OCI-M1 (cell line): ENCODE data around the gene ADAMTS6.
"Not testable (repeated sequence)": the region's sequence is repeated elsewhere in the genome, so short reads cannot be mapped to it uniquely, and the experiment has no call there.

Experiments used
- DNase-seq: peaks from one replicate; lab custom pipeline; 2025; lab: John Stamatoyannopoulos, UW

The ADAMTS6 gene

DNA sequence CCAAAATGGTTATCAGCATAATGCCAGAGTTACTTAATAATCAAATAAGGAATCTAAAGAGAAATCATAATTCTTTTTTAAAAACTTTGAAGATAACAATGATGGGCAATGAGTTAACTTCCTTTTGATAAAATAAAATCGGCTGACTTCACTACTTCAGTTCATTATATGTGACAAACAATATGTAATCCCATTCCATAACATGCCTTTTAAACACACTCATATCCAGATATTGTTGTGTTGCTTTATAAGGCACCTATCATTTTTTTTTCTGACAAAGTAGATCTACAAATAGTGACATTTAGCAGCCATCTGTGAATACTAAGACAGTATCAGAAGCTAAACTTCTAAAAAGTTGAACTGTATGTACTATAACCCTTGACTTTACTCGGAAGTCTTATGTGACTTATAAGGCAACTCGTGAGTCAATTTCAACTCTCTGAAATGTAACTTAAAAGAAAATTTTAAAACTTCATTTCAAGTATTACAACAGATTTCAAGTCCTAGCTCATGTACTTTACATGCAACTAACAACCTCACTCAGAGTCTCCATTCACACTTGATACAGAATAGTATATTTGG, 7.5 kb downstream of the ADAMTS6 start:
- DNase-seq, result no peak

DNA sequence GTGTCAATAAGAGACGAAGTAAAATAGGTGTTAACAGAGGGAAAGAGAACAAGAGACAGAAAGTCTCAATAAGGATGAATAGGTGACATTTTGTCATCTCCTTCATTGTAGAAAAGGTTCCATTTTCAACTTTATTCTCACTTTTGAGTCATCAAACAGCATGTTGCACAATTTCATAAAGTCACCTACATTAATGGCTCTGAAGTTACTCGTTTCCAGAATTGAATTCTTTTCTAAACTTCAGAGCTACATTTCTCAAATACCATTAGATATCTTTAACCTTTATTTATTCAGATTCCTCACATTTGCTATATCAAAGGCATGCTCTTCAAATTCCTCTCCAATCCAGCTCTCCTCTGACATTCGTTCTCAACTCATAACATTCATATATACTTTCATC, 13.1 kb downstream of the ADAMTS6 start:
- no peak for DNase-seq

DNA sequence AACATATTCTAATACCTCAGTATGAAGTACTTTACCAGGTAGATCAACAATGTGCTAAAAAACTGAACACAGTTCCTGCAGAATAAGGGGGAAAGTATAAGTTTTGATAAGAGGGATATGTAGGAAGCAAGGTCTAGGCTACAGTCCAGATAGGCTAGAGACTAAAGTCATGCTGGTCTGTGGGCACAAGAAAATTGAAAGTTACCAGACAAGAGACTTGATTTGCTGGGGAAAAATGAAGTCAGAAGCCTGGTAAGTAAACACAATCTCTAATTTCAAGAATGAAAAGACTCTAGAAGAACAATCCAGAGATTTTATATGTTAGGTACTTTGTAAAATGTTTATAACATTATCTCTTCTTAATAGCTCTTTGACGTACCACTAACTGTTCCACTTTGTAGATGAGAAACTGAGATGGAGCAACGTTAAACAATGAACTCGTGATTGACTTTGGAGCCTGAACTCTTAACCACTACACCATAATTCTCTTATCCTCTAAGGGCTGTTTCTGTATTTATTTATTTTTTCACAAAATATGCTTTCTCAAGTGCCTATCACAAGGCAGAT, 19.5 kb downstream of the ADAMTS6 start:
- no peak for DNase-seq

DNA sequence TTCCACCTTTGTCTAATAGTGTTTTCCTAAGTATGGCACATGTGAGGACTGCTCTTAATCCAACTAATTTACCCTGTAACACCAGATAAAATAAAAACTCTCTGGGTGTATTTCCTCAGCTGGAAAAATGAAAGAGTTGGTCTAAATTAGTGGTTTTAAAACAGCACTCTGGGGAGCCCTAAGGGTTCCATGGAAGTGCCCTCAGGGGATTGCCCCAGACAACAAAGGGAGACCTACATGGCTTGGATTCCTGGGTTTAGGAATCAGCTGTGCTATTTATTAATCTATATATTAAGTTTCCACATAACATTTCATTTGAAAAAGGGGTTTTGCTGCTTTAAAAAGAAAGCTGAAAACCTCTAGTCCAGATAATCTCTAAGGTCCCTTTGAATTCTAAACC, 20.2 kb downstream of the ADAMTS6 start:
- DNase-seq, result no peak

DNA sequence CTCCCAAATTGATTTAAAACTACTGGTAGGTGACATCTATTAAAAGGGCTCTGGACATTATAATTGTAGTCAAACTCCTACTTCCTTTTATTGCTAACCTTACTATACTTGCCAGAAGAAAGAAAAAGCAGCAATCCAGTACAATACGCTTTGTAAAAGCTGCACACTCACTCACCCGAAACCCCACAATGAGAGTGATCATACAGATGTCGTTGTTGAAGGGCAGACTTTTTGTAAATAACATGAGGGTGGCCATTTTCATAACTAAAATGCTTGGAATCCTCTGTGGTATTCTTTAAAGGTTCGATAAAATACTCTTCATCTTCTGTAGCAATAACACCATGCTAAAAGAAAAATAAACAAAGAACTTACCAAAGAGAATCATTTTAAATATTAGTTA, 21.7 kb downstream of the ADAMTS6 start:
- no peak for DNase-seq

DNA sequence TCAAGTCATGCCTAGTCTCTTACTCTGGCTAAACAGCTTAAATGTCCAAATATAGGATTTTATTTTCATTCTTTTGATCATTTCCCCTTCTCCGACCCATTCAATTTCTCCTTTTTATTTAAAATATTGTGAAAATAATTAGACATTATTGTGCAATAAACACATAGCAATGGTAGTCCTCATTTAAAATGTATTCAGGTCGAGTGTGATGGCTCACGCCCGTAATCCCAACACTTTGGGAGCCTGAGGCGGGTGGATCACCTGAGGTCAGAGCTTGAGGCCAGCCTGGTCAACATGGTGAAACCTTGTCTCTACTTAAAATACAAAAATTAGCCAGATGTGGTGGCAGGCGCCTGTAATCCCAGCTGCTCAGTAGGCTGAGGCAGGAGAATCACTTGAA, 26.7 kb downstream of the ADAMTS6 start:
- DNase-seq, result no peak

DNA sequence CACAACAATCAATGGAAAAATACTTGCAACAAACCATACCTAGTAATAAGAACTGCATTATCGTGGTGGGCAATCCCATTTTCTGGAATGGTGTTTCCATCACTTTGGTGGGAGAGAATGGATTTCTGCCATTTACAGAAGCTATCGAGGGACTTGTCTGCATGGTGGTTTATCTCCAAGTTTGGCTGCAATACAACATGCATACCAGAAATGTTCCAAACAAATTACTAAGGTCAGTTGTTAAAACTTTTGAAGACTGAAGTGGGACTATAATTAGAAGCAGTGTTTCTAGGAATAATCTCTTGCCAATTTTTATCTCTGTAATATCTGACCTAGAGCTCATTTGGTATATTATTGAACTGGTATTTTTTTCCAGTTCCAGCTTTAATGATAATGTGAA, 30.3 kb downstream of the ADAMTS6 start:
- DNase-seq, result no peak

DNA sequence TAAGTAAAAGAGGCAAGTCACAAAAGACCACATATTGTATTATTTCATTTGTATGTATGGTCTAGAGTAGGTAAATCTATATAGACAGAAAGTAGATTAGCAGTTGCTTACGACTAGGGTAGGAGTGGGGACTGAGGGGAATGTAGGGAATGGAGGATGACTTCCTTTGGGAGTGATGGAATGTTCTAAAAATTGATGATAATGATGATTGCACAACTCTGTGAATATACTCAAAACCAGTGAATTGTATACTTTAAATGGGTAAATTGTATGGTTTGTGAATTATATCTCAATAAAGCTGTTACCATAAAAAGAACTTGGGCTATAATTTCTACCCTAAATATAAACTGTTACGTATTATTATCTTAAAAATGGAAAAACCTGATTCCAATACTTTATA, 35.0 kb downstream of the ADAMTS6 start:
- DNase-seq, result no peak

DNA sequence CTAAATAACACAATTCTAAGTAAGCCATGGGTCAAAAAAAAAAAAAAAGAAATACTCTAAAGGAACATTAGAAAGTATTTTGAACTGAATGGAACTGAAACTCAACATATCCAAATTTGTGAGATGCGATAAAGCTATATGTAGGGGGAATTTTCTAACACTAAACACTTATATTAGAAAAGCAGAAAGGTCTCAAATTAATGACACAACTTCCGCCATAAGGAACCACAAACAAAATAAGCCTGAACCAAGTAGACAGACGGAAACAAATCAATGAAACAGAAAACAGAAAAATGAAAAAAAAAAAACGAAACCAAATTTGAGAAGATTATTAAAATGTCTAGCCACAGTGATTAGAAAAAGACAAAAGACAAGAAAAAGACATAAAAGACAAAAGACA, 39.9 kb downstream of the ADAMTS6 start:
- no peak for DNase-seq

DNA sequence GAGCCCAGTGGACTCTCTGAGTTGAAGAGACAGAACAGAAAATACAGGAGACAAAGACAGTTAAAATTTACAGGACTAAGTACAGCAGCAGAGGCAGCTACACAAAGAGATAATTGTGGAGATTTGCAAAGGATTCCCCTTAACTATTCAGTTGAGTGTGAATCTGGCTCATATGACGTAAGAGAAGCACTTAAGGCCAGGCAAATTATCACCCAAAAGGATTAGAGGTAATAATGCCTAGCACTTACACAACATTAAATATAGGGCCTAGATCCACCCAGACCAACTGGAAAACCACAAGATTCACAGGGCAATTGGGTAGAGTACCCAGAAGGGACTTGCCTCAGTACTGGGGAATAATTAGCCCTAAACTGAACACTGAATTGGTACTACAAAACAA, 41.3 kb downstream of the ADAMTS6 start:
- DNase-seq, result no peak

DNA sequence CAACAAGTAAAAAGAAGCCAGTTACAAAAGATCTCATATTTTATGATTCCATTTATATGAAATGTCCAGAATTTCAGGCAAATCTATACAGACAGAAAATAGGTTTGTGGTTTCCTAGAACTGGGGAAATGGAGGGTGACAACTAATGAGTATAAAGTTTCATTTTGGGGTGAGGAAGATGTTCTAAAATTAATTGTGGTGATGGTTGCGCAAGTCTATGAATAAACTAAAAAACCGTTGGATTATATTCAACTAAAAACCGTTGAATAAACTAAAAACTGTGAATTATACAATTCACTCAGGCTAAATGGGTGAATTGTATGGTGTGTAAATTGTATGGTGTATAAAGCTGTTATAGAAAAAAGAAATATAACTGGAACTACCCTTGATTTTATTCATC, 47.6 kb downstream of the ADAMTS6 start:
- no peak for DNase-seq

DNA sequence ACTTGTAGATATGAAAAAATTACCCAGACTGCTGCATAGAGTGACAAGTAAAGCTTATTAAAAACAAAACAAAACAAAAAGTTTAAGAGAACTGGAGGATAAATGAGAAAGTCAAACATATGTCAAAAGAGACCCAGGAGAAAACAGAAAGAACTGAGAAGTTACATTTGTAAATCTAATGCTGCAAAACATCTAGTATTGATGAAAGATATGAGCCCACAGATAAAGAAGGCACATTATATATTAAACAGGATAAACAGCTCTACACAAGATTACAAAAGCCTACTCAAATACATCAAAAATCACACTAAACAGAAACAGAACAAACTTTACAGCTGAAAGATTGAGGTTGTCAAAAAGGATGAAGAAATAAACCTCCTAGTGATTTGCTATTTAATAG, 55.1 kb downstream of the ADAMTS6 start:
- DNase-seq, result no peak

DNA sequence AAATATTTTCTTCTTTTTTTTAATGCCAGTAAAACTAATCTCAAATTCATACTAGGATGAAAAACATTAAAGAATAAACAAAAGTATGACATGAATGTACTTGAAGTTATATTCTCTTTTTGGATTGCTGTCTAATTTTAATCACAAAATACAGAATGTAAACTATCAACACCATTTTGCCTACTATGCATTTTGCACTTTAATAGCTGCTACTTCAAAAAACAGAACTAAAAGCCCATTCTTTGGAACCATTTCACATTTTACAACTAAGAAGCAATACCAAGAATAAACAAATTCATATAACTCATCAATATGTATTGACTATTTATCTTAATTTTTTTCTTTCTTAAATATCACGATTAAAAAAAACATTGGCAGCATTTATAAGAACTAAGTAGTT, 58.1 kb downstream of the ADAMTS6 start:
- DNase-seq, result no peak

DNA sequence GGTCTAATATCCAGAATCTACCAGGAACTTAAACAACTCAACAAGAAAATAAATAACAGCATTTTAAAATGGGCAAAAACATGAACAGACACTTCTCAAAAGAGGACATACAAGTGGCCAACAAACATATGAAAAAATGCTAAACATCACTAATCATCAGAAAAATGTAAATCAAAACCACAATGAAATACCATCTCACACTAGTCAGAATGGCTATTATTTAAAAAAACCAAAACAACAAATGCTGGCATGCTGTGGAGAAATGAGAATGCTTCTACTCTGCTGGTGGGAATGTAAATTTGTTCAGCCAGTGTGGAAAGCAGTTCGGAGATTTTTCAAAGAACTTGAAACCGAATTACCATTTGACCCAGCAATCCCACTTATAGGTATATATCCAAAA, 63.1 kb downstream of the ADAMTS6 start:
- no peak for DNase-seq

DNA sequence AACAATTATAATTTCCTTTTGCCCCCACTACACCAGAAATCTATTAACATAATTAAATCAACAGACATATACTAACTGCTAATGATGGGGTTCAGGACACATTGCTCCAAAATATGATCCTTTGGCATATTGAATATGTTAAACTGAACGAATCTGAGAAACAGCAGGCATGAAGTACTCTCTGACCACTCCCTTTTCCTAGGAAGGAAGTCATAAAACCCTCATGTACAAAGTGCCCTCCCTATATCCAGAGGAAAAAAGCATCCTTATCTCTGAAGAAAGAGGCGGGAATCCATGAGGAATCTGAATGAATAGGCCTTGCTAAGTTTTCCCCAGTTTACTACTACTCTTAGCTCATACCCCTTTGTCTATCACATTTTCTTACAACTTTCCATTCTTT, 67.9 kb downstream of the ADAMTS6 start:
- DNase-seq, result no peak

DNA sequence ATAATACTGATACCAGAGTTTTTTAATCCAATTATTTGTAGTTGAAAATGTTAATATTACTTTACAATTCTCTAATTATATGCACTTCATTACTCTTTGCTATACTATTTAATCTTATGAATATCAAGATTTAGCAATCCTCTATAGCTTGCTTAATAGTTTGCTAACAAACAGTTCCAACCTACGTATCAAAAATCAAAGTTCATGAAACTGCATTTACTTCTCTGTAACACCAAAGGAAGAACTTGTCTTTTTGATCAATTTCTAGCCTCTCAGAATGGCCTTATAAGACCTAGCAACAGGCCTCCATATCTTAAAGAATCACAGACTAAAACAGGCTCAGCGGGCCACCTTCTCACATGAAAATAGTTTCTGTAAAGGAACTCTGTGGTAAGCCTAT, 68.9 kb downstream of the ADAMTS6 start:
- DNase-seq, result no peak

DNA sequence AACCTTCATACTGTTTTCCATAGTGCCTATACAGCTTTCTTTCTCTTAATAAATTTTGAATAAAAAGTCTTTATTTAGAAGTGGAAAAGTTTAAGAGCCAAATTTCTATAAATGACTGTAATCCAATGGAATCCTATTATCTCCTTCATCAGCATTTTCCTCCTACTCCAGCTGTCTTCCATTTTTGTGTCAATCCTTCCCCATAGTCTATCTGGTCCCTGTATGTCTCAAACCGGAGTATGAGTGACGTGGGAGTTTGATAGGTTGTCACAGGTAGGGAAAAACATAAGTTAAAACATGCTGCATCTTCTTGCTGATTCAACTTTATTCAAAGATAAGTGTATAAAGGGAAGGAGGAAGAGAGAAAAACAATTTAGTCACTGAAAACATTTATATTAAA, 70.4 kb downstream of the ADAMTS6 start:
- no peak for DNase-seq

DNA sequence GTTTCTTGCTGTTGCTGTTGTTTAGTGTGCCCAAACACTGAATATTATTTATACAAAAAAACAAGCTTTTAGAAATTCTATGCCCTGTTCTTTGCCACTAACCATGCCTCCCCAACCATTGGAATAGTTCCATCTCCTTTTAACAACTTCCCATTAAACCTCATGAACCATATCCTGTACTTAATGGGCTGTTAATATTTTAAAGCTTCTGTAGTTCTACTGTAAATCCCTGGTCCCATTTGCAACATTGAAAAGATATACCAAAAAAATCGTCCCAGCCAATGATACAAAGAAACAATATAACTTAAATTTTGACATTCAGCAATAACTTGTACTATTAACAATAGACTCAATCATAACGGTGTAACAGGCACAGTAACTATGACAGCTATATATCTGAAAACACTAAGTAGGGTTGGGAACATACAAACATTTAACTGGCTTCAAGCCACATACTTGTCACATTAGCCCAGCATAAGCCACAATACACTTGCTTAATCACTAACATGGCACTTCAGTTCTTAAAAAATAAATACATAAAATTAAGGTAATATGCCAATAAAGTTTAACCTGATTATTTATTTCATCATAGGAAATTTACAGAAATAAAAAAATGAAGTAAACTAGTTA, 86.1 kb downstream of the ADAMTS6 start:
- DNase-seq, result no peak

DNA sequence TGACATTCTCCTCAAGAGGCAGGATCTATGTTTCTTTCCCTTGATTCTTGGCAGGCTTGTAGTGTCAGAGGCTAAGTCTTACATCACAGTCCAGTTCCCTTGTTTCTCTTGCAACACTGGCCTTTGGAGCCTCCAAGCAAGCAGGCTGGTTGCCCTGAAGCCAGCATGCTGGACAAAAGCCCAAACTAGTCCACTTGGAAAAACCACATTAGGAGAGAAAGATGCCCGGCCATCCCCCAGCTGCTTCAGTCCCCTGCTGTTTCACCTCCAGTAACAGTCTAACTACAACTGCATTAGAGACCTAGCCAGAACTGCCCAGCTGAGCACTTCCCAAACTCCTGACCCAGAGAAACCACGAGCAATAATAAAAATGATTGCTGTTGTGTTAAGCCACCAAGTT, 87.6 kb downstream of the ADAMTS6 start:
- DNase-seq, result peak; percentile 5

DNA sequence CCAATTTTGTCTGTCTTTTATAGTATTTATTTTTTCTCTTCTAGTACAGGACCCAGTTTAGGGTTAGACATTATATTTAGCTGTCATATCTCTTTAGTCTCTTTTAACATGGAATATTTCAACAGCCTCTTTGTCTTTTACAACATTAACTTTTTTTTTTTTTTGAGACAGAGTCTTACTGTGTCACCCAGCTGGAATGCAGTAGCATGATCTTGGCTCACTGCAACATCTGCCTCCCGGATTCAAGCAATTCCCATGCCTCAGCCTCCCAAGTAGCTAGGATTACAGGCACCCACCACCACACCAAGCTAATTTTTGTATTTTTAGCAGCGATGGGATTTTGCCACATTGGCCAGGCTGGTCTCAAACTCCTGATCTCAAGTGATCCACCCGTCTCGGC, 90.1 kb downstream of the ADAMTS6 start:
- no peak for DNase-seq

DNA sequence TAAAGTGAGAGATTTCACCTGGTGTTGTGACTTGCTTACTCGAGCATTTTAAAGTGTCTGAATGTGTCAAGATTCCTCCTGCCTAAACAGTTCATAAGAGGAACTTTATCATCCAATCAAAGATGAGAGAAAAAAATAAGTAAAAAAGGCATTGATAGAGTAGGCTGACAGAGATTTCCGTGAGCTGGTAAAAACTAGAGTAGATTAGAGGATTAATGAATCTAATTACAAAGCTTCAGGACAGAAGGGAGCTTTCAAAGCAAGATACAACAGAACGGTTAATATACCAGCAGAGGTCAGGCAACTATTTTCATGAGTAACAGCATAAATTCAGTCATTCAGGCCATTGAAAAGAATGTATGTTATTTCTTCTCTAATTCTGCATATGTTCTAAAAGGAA, 91.5 kb downstream of the ADAMTS6 start:
- DNase-seq, result no peak

DNA sequence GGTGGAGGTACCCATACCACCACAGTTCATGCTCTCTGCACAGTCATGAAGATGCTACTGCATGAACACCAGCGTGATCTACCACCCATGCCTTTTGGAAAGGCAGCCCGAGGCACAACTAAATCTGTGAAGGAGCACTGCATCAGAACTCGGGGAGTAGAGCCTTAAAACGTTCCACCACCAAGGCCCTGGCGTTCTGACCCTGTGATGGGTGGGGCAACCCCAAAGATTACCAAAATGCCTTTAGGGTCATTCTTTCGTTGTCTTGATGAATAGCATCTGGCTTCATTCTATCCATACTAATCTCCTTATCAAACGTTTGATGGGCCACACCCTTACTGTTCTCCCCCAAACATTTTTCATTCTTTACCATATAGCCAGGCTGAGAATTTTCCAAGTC, 97.9 kb downstream of the ADAMTS6 start:
- no peak for DNase-seq

DNA sequence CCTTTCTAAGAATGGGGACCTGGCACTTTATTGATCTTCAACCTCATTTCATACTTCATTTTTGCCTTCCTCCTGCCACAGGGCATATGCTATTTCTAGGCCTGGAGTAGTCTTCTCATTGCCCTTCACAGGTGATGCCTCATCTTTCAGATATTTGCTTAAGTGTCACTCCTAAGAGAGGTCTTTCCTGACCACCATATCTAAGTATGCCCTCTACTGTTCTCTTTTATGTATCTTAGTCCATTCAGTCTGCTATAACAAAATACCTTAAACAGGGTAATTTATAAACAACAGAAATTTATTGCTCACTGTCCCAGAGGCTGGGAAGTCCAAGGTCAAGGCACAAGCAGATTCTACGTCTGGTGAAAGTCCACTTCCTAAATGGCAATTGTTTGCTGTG, 99.1 kb downstream of the ADAMTS6 start:
- no peak for DNase-seq

DNA sequence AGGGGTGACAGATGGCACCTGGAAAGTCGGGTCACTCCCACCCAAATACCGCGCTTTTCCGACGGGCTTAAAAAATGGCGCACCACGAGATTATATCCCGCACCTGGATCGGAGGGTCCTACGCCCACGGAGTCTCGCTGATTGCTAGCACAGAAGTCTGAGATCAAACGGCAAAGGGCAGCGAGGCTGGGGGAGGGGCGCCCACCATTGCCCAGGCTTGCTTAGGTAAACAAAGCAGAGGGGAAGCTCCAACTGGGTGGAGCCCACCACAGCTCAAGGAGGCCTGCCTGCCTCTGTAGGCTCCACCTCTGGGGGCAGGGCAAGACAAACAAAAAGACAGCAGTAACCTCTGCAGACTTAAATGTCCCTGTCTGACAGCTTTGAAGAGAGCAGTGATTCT, 111.2 kb downstream of the ADAMTS6 start:
- not testable (repeated sequence) for DNase-seq
